DMS153 treated with DMSO at 0.1 percent for 48 hours (cell line): ENCODE measurements around the gene NPHP3.
"Not testable (repeated sequence)": the region's sequence is repeated elsewhere in the genome, so short reads cannot be mapped to it uniquely, and the experiment has no call there.

Experiments used
- DNase-seq: peaks from one replicate; lab custom pipeline; 2025; ENCODE audit not compliant: unreplicated experiment; lab: John Stamatoyannopoulos, UW

NPHP3 gene

GRCh38 chr3:132722165-132723023 lies at the start of gene NPHP3:
Gene NPHP3, minus strand, starts transcription at chr3:132722409. Its CDS starts 54 bp downstream, at chr3:132722355.
- peak; percentile 85 for DNase-seq

GRCh38 chr3:132758740-132759139 lies 36.5 kb upstream of the NPHP3 start:
- DNase-seq = no peak

GRCh38 chr3:132756108-132756650 lies 34.0 kb upstream of the NPHP3 start:
- DNase-seq = no peak

GRCh38 chr3:132753946-132754345 lies 31.7 kb upstream of the NPHP3 start:
- DNase-seq = no peak

GRCh38 chr3:132749786-132750185 lies 27.6 kb upstream of the NPHP3 start:
- no peak for DNase-seq

GRCh38 chr3:132746720-132747119 lies 24.5 kb upstream of the NPHP3 start:
- not testable (repeated sequence) for DNase-seq

- no peak for DNase-seq
Observed at GRCh38 chr3:132738314-132738713, 16.1 kb upstream of the NPHP3 start.

- DNase-seq = no peak
Observed at GRCh38 chr3:132735589-132735988, 13.4 kb upstream of the NPHP3 start.

- peak; percentile 55 for DNase-seq
Observed at GRCh38 chr3:132730891-132731580, 8.8 kb upstream of the NPHP3 start.

- peak; percentile 48 for DNase-seq
Observed at GRCh38 chr3:132726341-132726823, 4.2 kb upstream of the NPHP3 start.

GRCh38 chr3:132723024-132723950 lies 1.1 kb upstream of the NPHP3 start:
- DNase-seq = no peak

GRCh38 chr3:132721479-132722164 lies 587 bp downstream of the NPHP3 start:
- peak; percentile 9 for DNase-seq

- DNase-seq = no peak
Observed at GRCh38 chr3:132720228-132720627, 2.0 kb downstream of the NPHP3 start.

- DNase-seq = no peak
Observed at GRCh38 chr3:132716372-132716771, 5.8 kb downstream of the NPHP3 start.

- DNase-seq = no peak
Observed at GRCh38 chr3:132713977-132714727, 8.1 kb downstream of the NPHP3 start.

- no peak for DNase-seq
Observed at GRCh38 chr3:132710311-132710710, 11.9 kb downstream of the NPHP3 start.

- no peak for DNase-seq
Observed at GRCh38 chr3:132709761-132710160, 12.4 kb downstream of the NPHP3 start.

- DNase-seq = no peak
Observed at GRCh38 chr3:132703733-132704132, 18.5 kb downstream of the NPHP3 start.

GRCh38 chr3:132695422-132695821 lies 26.8 kb downstream of the NPHP3 start:
- DNase-seq = no peak
